CMK (cell line): Measurements from ENCODE around the gene COL6A3.

Experiments
- DNase-seq: peaks from one replicate; pipeline ENCODE4 v3.0.0-alpha.2; 2010; ENCODE audit warnings: low read depth

Gene COL6A3

DNA sequence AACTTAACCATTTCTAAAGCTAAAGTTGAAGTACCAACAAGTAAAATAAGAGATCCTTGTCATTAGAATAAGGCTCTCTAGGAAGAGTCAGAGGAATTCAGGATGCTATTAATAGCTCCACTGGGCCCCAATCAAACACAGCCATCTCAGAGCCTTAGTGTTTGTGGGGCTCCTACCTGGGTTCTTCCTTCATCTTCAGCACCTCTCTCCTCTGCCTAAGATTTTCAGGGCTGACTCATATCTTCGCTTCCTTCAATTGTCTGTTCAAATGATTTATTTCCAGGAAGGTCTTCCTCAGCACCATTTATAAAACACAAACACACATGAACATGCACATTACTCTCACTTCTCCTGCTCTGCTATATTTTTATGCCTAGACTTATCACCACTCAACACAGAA lies 119.5 kb downstream of the COL6A3 start:
- no peak for DNase-seq

DNA sequence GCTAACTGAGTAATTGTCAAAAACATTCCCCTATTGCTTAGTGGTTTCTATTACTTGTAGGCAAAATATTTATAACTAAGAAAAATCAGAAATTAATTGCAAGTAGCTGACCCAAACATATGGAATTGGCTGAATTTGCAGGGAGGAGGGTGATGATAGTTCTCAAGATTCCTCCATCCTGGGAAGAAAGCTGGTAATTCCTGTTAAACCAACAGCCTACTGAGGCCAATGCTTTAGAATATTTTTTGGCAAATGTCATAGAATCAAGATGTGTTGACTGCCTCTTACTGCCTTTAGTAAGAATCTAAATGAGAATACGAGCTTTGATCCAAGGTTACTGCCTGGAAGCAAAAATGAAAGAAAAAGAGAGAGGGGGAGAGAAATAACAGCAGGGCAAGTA lies 120.0 kb downstream of the COL6A3 start:
- no peak for DNase-seq

GRCh38 chr2:237291138-237291792 lies 122.7 kb downstream of the COL6A3 start:
- DNase-seq: no peak

DNA sequence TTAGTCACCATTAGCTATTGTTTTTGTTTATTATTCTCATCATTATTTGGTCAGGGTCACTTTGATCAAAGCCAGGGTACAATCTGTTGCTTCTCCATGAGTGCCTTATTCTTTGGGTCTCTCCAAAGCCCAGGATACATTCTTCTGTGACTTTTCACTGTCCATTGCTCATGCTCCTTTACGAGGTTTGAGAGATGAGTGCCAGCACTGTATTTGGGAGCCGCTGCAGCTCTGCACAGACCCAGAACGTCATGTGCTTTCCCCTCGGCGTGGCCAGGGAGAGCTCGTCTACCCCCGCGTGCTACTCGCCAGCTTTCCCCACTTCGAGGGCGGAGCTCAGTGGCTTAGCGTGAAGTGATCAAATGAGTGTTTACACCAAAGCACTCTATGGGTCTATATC lies 123.7 kb downstream of the COL6A3 start:
- DNase-seq: no peak

GRCh38 chr2:237289139-237289538 lies 124.8 kb downstream of the COL6A3 start:
- DNase-seq: no peak

- DNase-seq: no peak
Observed at GRCh38 chr2:237287872-237288271, 126.1 kb downstream of the COL6A3 start.

- no peak for DNase-seq
Observed at GRCh38 chr2:237283131-237283928, 130.6 kb downstream of the COL6A3 start.

- DNase-seq: no peak
Observed at GRCh38 chr2:237282568-237283128, 131.3 kb downstream of the COL6A3 start.

- no peak for DNase-seq
Observed at GRCh38 chr2:237281836-237282306, 132.1 kb downstream of the COL6A3 start.

DNA sequence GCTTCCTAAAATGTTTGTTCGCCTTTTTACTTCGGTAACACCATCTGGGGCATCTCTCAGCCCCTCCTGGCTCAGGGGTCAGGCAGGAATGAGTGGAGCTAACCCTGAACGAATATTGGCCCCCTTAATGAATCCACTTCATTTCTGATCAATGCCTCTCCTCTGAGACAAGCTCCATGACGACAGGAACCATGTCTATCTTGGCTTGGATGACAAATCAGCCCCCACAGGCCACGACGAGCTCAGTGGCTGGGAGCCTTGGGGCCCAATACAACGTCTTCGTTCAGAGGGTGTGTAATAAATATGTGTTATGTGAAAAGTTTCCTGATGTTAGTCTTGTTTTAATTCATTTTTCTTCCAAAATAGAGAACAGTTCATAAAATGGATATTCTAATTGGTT lies 133.0 kb downstream of the COL6A3 start:
- no peak for DNase-seq

GRCh38 chr2:237280229-237280628 lies 133.7 kb downstream of the COL6A3 start:
- DNase-seq: no peak

- DNase-seq: no peak
Observed at GRCh38 chr2:237279012-237279768, 134.8 kb downstream of the COL6A3 start.

- no peak for DNase-seq
Observed at GRCh38 chr2:237278568-237278967, 135.4 kb downstream of the COL6A3 start.

- no peak for DNase-seq
Observed at GRCh38 chr2:237276716-237277490, 137.1 kb downstream of the COL6A3 start.
